ENCODE results near the gene PAM.
"Not testable (repeated sequence)": the region's sequence is repeated elsewhere in the genome, so short reads cannot be mapped to it uniquely, and the experiment has no call there.

The PAM gene

DNA sequence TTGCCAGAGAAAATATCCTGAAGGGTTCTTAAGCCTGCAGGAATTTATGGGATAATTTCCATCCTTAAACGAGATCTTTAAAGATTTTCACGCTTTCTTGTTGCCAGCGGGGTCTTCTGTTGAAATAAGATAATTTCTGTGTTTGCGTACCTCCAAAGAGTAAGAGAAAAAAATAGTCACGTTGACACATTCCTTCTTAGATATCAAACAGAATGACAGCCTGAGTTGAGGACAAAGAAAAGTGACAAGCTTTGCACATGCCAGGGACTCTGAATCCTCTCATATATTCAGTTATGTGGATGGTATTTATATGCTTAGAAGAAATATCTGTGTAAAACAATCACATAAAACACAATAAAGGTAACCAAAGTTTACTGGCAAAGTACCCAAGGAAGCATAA is 21.6 kb upstream of the PAM start:
- Histone ChIP-seq H3K27ac (ENCODE audit: low read depth, low read length) (no peak overlapping the region), H3K9me3 (ENCODE audit: low read length) (no peaks in the 10 kb centered on the region), H3K9ac (ENCODE audit: low read length) (no peak overlapping the region), H3K4me3 (ENCODE audit: low read depth in 1 of 2, low read length in 2 of 2) (no peak overlapping the region), H3K36me3 (ENCODE audit: insufficient read depth, low read length) (no peaks in the 10 kb centered on the region), H3K4me1 (ENCODE audit: insufficient read depth, low read length) (no peaks in the 10 kb centered on the region), H3K27me3 (ENCODE audit: control insufficient read depth in 1 of 2, insufficient read depth in 2 of 2, low read length in 2 of 2) (no peaks in the 10 kb centered on the region)

DNA sequence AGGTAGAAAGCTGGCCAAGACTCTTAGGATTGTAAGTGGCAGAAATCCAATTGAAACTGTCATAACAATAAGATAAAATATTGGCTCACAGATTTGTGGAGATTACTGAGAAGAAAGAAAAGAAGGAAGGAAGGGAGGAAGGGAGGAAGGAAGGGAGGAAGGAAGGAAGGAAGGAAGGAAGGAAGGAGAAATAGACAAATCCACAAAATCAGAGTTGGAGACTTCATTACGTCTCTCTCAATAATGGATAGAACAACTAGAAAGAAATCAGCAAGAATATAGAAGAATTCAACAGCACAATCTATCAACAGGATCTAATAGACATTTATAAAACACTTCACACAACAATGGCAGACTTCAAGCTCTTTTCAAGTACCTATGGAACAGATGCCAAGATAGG is 17.9 kb upstream of the PAM start:
- Histone ChIP-seq H3K9ac (ENCODE audit: low read length) (no peak overlapping the region), H3K36me3 (ENCODE audit: insufficient read depth, low read length) (no peaks in the 10 kb centered on the region), H3K4me1 (ENCODE audit: insufficient read depth, low read length) (no peaks in the 10 kb centered on the region), H3K27ac (ENCODE audit: low read depth, low read length) (no peak overlapping the region), H3K27me3 (ENCODE audit: control insufficient read depth in 1 of 2, insufficient read depth in 2 of 2, low read length in 2 of 2) (no peaks in the 10 kb centered on the region), H3K9me3 (ENCODE audit: low read length) (no peaks in the 10 kb centered on the region), H3K4me3 (ENCODE audit: low read depth in 1 of 2, low read length in 2 of 2) (no peak overlapping the region)

DNA sequence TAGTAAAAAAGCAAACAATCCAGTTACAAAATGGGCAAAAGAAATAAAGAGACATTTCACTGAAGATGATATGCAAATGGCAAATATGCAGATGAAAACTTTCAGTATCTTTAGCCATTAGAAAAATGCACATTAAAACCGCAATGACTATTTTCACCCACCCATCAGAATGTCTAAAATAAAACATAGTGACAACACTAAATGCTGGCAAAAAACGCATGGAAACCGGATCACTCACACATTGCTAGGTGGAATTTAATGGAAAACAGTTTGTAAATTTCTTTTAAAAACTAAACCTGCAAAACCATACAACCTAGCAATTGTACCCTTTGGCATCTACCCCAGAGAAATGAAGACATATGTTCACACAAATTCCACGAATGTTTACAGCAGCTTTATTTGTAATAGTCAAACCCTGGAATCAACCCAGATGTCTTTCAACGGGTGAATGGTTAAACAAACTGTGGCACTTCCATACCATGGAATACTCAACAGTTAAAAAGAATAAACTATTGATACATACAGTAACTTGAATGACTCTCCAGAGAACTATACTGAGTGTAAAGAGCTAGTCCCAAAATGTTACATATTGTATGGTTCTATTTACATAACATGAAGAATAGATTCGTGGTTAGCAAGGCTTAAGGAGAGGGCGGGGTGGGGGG is 17.2 kb upstream of the PAM start:
- no peak overlapping the region for H3K27ac ChIP-seq (ENCODE audit: low read depth, low read length)
- no peaks in the 10 kb centered on the region for H3K9me3 ChIP-seq (ENCODE audit: low read length)
- no peaks in the 10 kb centered on the region for H3K36me3 ChIP-seq (ENCODE audit: insufficient read depth, low read length)
- no peaks in the 10 kb centered on the region for H3K4me1 ChIP-seq (ENCODE audit: insufficient read depth, low read length)
- H3K9ac ChIP-seq (ENCODE audit: low read length), result no peak overlapping the region
- H3K27me3 ChIP-seq (ENCODE audit: control insufficient read depth in 1 of 2, insufficient read depth in 2 of 2, low read length in 2 of 2), result no peaks in the 10 kb centered on the region
- no peak overlapping the region for H3K4me3 ChIP-seq (ENCODE audit: low read depth in 1 of 2, low read length in 2 of 2)

DNA sequence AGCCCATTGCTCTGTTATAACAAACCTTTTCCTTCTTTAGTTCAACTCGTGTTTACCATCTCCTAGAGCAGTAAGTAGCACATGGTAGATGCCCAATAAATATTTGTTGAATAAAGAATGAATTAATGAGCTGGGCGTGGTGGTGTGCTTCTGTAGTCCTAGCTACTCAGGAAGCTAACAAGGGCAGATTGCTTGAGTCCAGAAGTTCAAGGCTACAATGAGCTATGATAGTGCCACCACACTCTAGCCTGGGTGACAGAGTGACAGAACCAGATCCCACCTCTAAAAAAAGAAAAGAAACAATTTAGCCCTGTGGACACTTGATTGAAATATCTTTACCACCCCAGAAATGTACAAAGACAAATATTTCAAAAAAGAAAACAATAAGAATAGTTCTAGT is 14.6 kb upstream of the PAM start:
- Histone ChIP-seq H3K27me3 (ENCODE audit: control insufficient read depth in 1 of 2, insufficient read depth in 2 of 2, low read length in 2 of 2) (no peaks in the 10 kb centered on the region), H3K36me3 (ENCODE audit: insufficient read depth, low read length) (no peaks in the 10 kb centered on the region), H3K4me1 (ENCODE audit: insufficient read depth, low read length) (no peaks in the 10 kb centered on the region)

DNA sequence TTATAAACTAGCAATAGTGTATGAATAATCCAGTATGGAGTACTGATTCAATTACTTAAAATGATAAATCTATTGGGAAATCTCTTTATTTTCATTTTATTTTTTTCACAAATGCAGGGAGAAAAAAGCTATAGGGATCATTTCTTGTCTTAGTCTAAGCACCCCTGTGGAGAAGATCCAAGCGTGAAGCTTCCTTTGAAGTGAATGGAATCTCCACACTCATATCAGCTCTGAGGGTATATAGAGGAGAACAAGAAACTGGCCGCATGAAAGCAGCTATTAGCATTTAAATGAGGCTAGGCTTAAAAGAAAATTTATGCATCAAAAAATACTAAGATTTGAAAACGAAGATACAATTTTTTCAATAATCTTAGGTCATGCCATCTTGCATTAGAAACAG is 12.9 kb upstream of the PAM start:
- H3K9ac ChIP-seq (ENCODE audit: low read length), result no peak overlapping the region
- H3K9me3 ChIP-seq (ENCODE audit: low read length), result no peaks in the 10 kb centered on the region
- no peaks in the 10 kb centered on the region for H3K4me1 ChIP-seq (ENCODE audit: insufficient read depth, low read length)
- no peaks in the 10 kb centered on the region for H3K36me3 ChIP-seq (ENCODE audit: insufficient read depth, low read length)
- no peak overlapping the region for H3K4me3 ChIP-seq (ENCODE audit: low read depth in 1 of 2, low read length in 2 of 2)
- H3K27me3 ChIP-seq (ENCODE audit: control insufficient read depth in 1 of 2, insufficient read depth in 2 of 2, low read length in 2 of 2), result no peaks in the 10 kb centered on the region
- H3K27ac ChIP-seq (ENCODE audit: low read depth, low read length), result no peak overlapping the region

More for the DNA sequence above, 14.6 kb upstream of the PAM start:
- Histone ChIP-seq H3K27ac (ENCODE audit: low read depth, low read length) (no peak overlapping the region), H3K4me3 (ENCODE audit: low read depth in 1 of 2, low read length in 2 of 2) (no peak overlapping the region), H3K9ac (ENCODE audit: low read length) (no peak overlapping the region), H3K9me3 (ENCODE audit: low read length) (no peaks in the 10 kb centered on the region)

DNA sequence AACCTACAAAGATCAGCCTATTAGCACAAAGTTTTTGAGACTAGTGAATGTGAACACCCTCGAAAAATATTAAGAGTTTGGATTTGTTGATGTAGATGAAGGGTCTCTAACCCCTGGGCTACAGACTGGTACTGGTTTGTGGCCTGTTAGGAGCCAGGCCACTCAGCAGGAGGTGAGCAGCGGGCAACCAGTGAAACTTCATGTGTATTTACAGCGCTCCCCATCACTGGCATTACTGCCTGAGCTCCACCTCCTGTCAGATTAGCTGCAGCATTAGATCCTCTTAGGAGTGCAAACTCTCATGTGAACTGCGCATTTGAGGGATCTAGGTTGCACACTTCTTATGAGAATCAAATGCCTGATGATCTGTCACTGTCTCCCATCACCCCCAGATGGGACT is 11.2 kb upstream of the PAM start:
- Histone ChIP-seq H3K36me3 (ENCODE audit: insufficient read depth, low read length) (no peaks in the 10 kb centered on the region), H3K9me3 (ENCODE audit: low read length) (no peaks in the 10 kb centered on the region), H3K27ac (ENCODE audit: low read depth, low read length) (no peak overlapping the region), H3K4me3 (ENCODE audit: low read depth in 1 of 2, low read length in 2 of 2) (no peak overlapping the region), H3K9ac (ENCODE audit: low read length) (no peak overlapping the region), H3K27me3 (ENCODE audit: control insufficient read depth in 1 of 2, insufficient read depth in 2 of 2, low read length in 2 of 2) (no peaks in the 10 kb centered on the region), H3K4me1 (ENCODE audit: insufficient read depth, low read length) (no peaks in the 10 kb centered on the region)

DNA sequence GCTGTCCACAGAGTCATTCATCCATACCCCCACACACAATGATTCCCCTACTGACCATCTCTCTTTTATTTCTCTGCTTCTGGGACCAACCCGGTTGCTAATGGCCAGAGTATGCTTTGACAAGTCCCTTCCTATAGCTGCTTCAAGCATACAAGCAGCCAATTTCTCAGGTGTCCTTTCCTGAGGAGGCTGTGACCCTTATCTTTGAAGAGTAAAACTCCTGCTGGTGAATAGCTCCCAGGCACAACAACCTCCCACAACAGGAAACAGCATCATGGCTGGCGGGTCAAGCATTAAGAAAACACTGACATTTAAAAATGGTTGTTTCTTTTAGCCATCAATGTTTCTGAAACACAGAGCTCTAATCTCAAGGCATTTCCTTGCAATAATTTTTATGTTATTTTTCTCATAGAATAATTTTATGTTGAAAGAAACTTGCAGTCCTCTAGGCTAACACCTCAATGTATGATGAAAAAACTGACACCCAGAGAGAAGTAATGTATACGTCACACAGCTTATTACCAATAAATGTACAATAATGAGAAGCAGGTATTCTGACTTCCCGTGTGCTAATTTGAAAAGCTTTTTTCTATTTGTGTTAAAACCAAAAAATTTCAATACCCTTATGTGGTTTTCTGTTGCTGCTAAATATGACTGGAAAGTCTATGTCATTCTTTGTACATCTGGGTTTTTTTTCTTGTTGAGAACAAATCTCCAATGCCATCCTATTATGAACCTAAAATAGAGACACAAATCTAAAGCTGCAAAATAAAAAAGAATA is 7.5 kb upstream of the PAM start:
- H3K9ac ChIP-seq (ENCODE audit: low read length), result no peak overlapping the region
- no peaks in the 10 kb centered on the region for H3K4me1 ChIP-seq (ENCODE audit: insufficient read depth, low read length)
- no peaks in the 10 kb centered on the region for H3K36me3 ChIP-seq (ENCODE audit: insufficient read depth, low read length)
- no peak overlapping the region for H3K27ac ChIP-seq (ENCODE audit: low read depth, low read length)
- H3K27me3 ChIP-seq (ENCODE audit: control insufficient read depth in 1 of 2, insufficient read depth in 2 of 2, low read length in 2 of 2), result no peaks in the 10 kb centered on the region
- H3K4me3 ChIP-seq (ENCODE audit: low read depth in 1 of 2, low read length in 2 of 2), result no peak overlapping the region
- no peaks in the 10 kb centered on the region for H3K9me3 ChIP-seq (ENCODE audit: low read length)

DNA sequence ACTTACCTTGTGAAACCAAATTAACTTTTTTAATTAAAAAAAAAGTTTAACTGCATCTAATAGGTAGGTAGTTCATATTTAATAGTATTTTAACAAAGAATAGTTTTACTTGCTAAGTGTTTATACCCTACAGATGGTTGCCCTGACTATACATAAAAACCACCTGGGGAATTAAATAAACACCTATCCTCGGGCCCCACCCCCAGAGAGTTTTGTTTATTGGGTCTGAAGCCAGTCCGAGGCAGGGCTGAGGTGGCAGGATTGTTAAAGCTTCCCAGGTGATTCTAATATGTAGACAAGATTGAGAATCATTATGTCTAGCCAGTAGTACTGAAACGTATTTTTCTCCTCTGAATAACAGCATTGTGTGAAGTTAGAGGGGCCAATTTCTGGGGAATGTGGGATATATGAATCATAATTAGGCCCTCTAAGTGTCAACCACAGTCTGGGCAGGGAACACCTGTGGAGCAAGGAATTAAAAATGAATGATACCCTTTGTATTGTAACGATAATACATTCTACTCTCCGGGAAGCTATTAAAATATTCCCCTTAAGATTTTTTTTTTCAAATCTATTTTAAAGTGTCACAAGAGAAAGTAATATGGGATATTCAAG is 5.6 kb upstream of the PAM start:
- no peaks in the 10 kb centered on the region for H3K36me3 ChIP-seq (ENCODE audit: insufficient read depth, low read length)
- H3K4me3 ChIP-seq (ENCODE audit: low read depth in 1 of 2, low read length in 2 of 2), result no peak overlapping the region
- H3K9ac ChIP-seq (ENCODE audit: low read length), result no peak overlapping the region
- peaks cover 7% of the 10 kb centered on the region for H3K4me1 ChIP-seq (ENCODE audit: insufficient read depth, low read length)
- H3K9me3 ChIP-seq (ENCODE audit: low read length), result no peaks in the 10 kb centered on the region
- H3K27ac ChIP-seq (ENCODE audit: low read depth, low read length), result no peak overlapping the region
- H3K27me3 ChIP-seq (ENCODE audit: control insufficient read depth in 1 of 2, insufficient read depth in 2 of 2, low read length in 2 of 2), result no peaks in the 10 kb centered on the region

DNA sequence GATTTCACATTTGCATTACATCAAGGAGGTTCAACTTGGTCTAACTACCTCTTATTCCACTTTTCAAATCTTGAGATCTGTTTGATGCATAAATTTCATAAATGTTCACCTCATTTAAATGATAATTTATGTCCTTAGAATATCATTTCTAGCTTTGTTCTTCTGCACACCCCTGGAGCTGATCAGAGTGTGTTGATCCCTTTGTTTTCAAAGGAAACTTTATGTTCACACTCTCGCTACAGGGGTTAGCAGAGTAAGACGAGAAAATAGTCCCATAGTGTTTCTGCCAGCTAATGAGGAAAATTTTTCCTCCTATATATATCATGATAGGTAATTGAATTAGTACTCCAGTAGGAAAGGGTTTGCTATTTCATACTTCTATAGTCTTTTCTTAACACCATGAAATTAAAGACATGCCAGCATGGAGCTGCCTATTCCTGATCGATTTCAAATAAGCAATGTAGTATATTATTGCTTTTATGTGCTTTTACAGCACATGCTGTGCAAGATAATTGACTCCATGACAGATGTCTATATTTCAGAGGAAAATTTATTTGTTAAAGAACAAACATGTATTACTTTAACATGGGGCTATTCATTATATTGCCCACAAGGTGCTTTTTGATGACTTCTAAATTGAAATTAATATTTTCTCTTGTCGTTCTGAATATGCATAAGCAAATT is 4.8 kb upstream of the PAM start:
- H3K9me3 ChIP-seq (ENCODE audit: low read length), result no peaks in the 10 kb centered on the region

DNA sequence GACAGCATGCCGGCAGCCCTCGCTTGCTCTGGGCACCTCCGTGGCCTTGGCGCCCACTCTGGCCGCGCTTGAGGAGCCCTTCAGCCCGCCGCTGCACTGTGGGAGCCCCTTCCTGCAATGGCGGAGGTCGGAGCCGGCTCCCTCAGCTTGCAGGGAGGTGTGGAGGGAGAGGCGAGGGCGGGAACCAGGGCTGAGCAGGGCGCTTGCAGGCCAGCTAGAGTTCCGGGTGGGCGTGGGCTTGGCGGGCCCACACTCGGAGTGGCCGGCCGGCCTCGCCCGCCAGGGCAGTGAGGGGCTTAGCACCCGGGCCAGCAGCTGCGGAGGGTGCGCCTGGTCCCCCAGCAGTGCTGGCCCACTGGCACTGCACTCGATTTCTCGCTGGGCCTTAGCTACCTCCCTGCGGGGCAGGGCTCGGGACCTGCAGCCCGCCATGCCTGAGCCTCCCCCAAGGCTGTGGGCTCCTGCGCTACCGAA is 3.2 kb upstream of the PAM start:
- not testable (repeated sequence) for H3K9ac ChIP-seq (ENCODE audit: low read length); H3K9me3 ChIP-seq (ENCODE audit: low read length); H3K27ac ChIP-seq (ENCODE audit: low read depth, low read length); H3K27me3 ChIP-seq (ENCODE audit: control insufficient read depth in 1 of 2, insufficient read depth in 2 of 2, low read length in 2 of 2); H3K4me3 ChIP-seq (ENCODE audit: low read depth in 1 of 2, low read length in 2 of 2); H3K36me3 ChIP-seq (ENCODE audit: insufficient read depth, low read length)
- peaks cover 14% of the 10 kb centered on the region for H3K4me1 ChIP-seq (ENCODE audit: insufficient read depth, low read length)

More for the DNA sequence above, 4.8 kb upstream of the PAM start:
- Histone ChIP-seq H3K27ac (ENCODE audit: low read depth, low read length) (no peak overlapping the region), H3K36me3 (ENCODE audit: insufficient read depth, low read length) (no peaks in the 10 kb centered on the region), H3K27me3 (ENCODE audit: control insufficient read depth in 1 of 2, insufficient read depth in 2 of 2, low read length in 2 of 2) (no peaks in the 10 kb centered on the region), H3K9ac (ENCODE audit: low read length) (no peak overlapping the region), H3K4me1 (ENCODE audit: insufficient read depth, low read length) (peaks cover 7% of the 10 kb centered on the region), H3K4me3 (ENCODE audit: low read depth in 1 of 2, low read length in 2 of 2) (no peak overlapping the region)
